Uterus (tissue), 4 donors: ENCODE results near the gene MKRN1. TPM values are rescaled to one million over a fixed set of nuclear protein-coding genes. Genes with fewer than 3 reads are reported as not detected.

Source experiments
- DNase-seq, 2 donors: peaks; one replicate each; pipeline ENCODE4 v3.0.0-alpha.2; 2019 to 2020
- H3K27ac ChIP-seq, 2 donors: fragments of 200-600 bp; sonication (generic); 1 replicate in 1 of 2; 2 replicates in 1 of 2; pipeline ENCODE4 v1.5.1; 2016 to 2018
- H3K27me3 ChIP-seq, 2 donors: fragments of 200-600 bp; sonication (generic); one replicate each; pipeline ENCODE4 v1.5.1; 2018 to 2019; ENCODE audit warnings: control low read depth in 1 of 2
- H3K36me3 ChIP-seq, 2 donors: fragments of 200-600 bp; sonication (generic); one replicate each; pipeline ENCODE4 v1.5.1; 2019; ENCODE audit warnings: control low read depth in 1 of 2
- H3K4me1 ChIP-seq, 2 donors: fragments of 200-600 bp; sonication (generic); one replicate each; pipeline ENCODE4 v1.5.1; 2018 to 2019; ENCODE audit warnings: control low read depth in 1 of 2
- H3K4me3 ChIP-seq, 2 donors: fragments of 200-600 bp; sonication (generic); 1 replicate in 1 of 2; 2 replicates in 1 of 2; pipeline ENCODE4 v1.5.1; 2018 to 2019; ENCODE audit warnings: mild to moderate bottlenecking in 1 of 2
- H3K9me3 ChIP-seq, 2 donors: fragments of 200-600 bp; sonication (generic); one replicate each; pipeline ENCODE4 v1.5.1; 2019; ENCODE audit warnings: control low read depth in 1 of 2
- CTCF ChIP-seq, 4 experiments: fragments of 200-600 bp in 2 of 4; fragments of 450-650 bp in 2 of 4; sonication (generic) in 2 of 4; IDR thresholded peaks; one replicate each; pipeline ENCODE4 v1.5.1; 2016 to 2019; ENCODE audit warnings: antibody characterized with exemption in 4 of 4, mild to moderate bottlenecking in 2 of 4, moderate library complexity in 1 of 4
- POLR2A ChIP-seq, 2 donors: fragments of 450-650 bp; IDR thresholded peaks; one replicate each; pipeline ENCODE4 v1.6.1; 2016; ENCODE audit warnings: antibody characterized with exemption in 2 of 2, mild to moderate bottlenecking in 1 of 2, moderate library complexity in 1 of 2
- intact Hi-C: fragments of 100-400 bp; cut with DNase I; formaldehyde crosslinking; loops from one replicate; pipeline ENCODE4 v1.15.1; 2023; ENCODE audit warnings: low total_unique reads
- total RNA-seq, 4 donors: library from RNA; depleted of rRNA in 3 of 4; stranded (reverse); fragments of >200 nt in 3 of 4; gene quantifications; one replicate each; pipeline versions ENCODE4 v1.1.0 to v1.2.4, GENCODE V29; 2014 to 2023
- donor health status: DM: yes; HTN: yes; CAD: no.

Gene MKRN1
- total RNA-seq, 4 donors from 2014 or later, result 11.0 to 81.6 (median 54.4) TPM

GRCh38 chr7:140447841-140448240 lies 31.5 kb downstream of the MKRN1 start:
- H3K9me3 ChIP-seq, result no peaks in the 10 kb centered on the region
- no peak overlapping the region for H3K27ac ChIP-seq
- H3K4me1 ChIP-seq, result no peaks in the 10 kb centered on the region
- no peaks in the 10 kb centered on the region for H3K36me3 ChIP-seq
- intact Hi-C loops, result no loop called here
- H3K4me3 ChIP-seq, result no peak overlapping the region
- H3K27me3 ChIP-seq, result no peaks in the 10 kb centered on the region
- no peak for DNase-seq
- TF ChIP-seq POLR2A (IDR thresholded peaks at IDR 0.05) (no peak), CTCF (IDR thresholded peaks at IDR 0.05) (no peak)

- DNase-seq, result no peak
- H3K27ac ChIP-seq, result no peak overlapping the region
- no peaks in the 10 kb centered on the region for H3K9me3 ChIP-seq
- intact Hi-C loops, result no loop called here
- H3K4me1 ChIP-seq, result no peaks in the 10 kb centered on the region
- no peaks in the 10 kb centered on the region for H3K27me3 ChIP-seq
- TF ChIP-seq CTCF (IDR thresholded peaks at IDR 0.05) (no peak), POLR2A (IDR thresholded peaks at IDR 0.05) (no peak)
- no peak overlapping the region for H3K4me3 ChIP-seq
- no peaks in the 10 kb centered on the region for H3K36me3 ChIP-seq
These were observed 32.8 kb downstream of the MKRN1 start for GRCh38 chr7:140446467-140446866.

GRCh38 chr7:140441519-140441918 lies 37.8 kb downstream of the MKRN1 start:
- no peaks in the 10 kb centered on the region for H3K4me1 ChIP-seq
- no peaks in the 10 kb centered on the region for H3K9me3 ChIP-seq
- H3K27me3 ChIP-seq, result no peaks in the 10 kb centered on the region
- H3K36me3 ChIP-seq, result no peaks in the 10 kb centered on the region
- TF ChIP-seq POLR2A (IDR thresholded peaks at IDR 0.05) (no peak), CTCF (IDR thresholded peaks at IDR 0.05) (no peak)
- H3K27ac ChIP-seq, result no peak overlapping the region
- no peak overlapping the region for H3K4me3 ChIP-seq
- no peak for DNase-seq
- intact Hi-C loops, result no loop called here

GRCh38 chr7:140440593-140440992 lies 38.7 kb downstream of the MKRN1 start:
- intact Hi-C loops, result no loop called here
- H3K27ac ChIP-seq, result no peak overlapping the region
- no peak for DNase-seq
- TF ChIP-seq CTCF (IDR thresholded peaks at IDR 0.05) (no peak), POLR2A (IDR thresholded peaks at IDR 0.05) (no peak)
- H3K36me3 ChIP-seq, result no peaks in the 10 kb centered on the region
- no peaks in the 10 kb centered on the region for H3K27me3 ChIP-seq
- H3K4me1 ChIP-seq, result no peaks in the 10 kb centered on the region
- H3K4me3 ChIP-seq, result no peak overlapping the region
- no peaks in the 10 kb centered on the region for H3K9me3 ChIP-seq

GRCh38 chr7:140439359-140439758 lies 39.9 kb downstream of the MKRN1 start:
- no peak overlapping the region for H3K4me3 ChIP-seq
- H3K9me3 ChIP-seq, result no peaks in the 10 kb centered on the region
- no peak for TF ChIP-seq CTCF (IDR thresholded peaks at IDR 0.05)
- TF ChIP-seq POLR2A (IDR thresholded peaks at IDR 0.05), result no peak
- no peaks in the 10 kb centered on the region for H3K27me3 ChIP-seq
- H3K4me1 ChIP-seq, result no peaks in the 10 kb centered on the region
- no peak overlapping the region for H3K27ac ChIP-seq
- H3K36me3 ChIP-seq, result no peaks in the 10 kb centered on the region
- intact Hi-C loops, result no loop called here
- DNase-seq, result no peak
